K562 (cell line): ENCODE results near the gene OR14A2. TPM values are rescaled to one million over a fixed set of nuclear protein-coding genes. Genes with fewer than 3 reads are reported as not detected.

Experiments used
- ATAC-seq: fragments of 200-7000 bp; cut with Tn5 transposase; 3 replicates; pipeline ENCODE4 v1.9.1; 2020; ENCODE audit warnings: moderate library complexity
- BruUV-seq: library from RNA; stranded (reverse); fragments of 400-500 nt; replicated peaks from 2 replicates; lab custom pipeline; 2021; lab: Mats Ljungman, UMichigan
- CTCF ChIA-PET: fragments of 300-600 bp; formaldehyde crosslinking; extraction: SDS; loops from one replicate; lab custom pipeline; 2021; ENCODE audit warnings: low intra/inter-chr PET ratio; lab: Yijun Ruan, JAX
- POLR2A ChIA-PET: fragments of 300-600, 350-650 bp; sonication (Branson Sonifier 250); formaldehyde crosslinking; extraction: SDS; loops from one replicate; lab custom pipeline; 2021; ENCODE audit warnings: antibody characterized with exemption, inconsistent platforms; lab: Yijun Ruan, JAX
- DNase-seq, 4 experiments: peaks; one replicate each; pipeline versions ENCODE4 v3.0.0 to v3.0.0-alpha.2; 2011 to 2018; ENCODE audit warnings: low spot score in 3 of 4, mixed read lengths in 3 of 4; ENCODE audit errors: extremely low read depth in 1 of 4
- FAIRE-seq: peaks from 2 replicates; lab custom pipeline; 2011; peaks lifted over from hg19 to GRCh38; lab: Jason Lieb, UNC
- H2AFZ ChIP-seq: 2 replicates; pipeline ENCODE4 v1.6.0; 2011; ENCODE audit warnings: low read depth, low read length, control low read depth, inconsistent platforms
- H3K27ac ChIP-seq: fragments of 200-600 bp; 3 replicates; pipeline ENCODE4 v1.8.0; 2011; ENCODE audit warnings: low read depth, mild to moderate bottlenecking, control low read depth, inconsistent platforms, low read length, moderate library complexity, mixed read lengths; ENCODE audit errors: extremely low read depth
- H3K27me3 ChIP-seq, 2 experiments: fragments of 300-600 bp in 1 of 2; 2 replicates in 1 of 2; 3 replicates in 1 of 2; pipeline versions ENCODE4 v1.6.0 to v1.8.0; 2011; ENCODE audit warnings: inconsistent platforms in 2 of 2, low read length in 2 of 2, mild to moderate bottlenecking in 1 of 2, mixed read lengths in 1 of 2, moderate library complexity in 1 of 2; ENCODE audit not compliant: control insufficient read depth in 2 of 2, insufficient read depth in 2 of 2
- H3K36me3 ChIP-seq: fragments of 300-600 bp; 3 replicates; pipeline ENCODE4 v1.8.0; 2011; ENCODE audit warnings: mild to moderate bottlenecking, low read length, inconsistent platforms; ENCODE audit not compliant: control insufficient read depth, insufficient read depth
- H3K4me1 ChIP-seq, 2 experiments: fragments of 200-600 bp in 1 of 2; replicated peaks in 1 of 2; 2 replicates in 1 of 2; 3 replicates in 1 of 2; pipeline versions ENCODE4 v1.5.1 to v1.8.0; 2011; ENCODE audit warnings: inconsistent platforms in 2 of 2, low read length in 2 of 2, mild to moderate bottlenecking in 1 of 2, mixed read lengths in 1 of 2, moderate library complexity in 1 of 2; ENCODE audit not compliant: control insufficient read depth in 2 of 2, insufficient read depth in 2 of 2
- H3K4me2 ChIP-seq: 2 replicates; pipeline ENCODE4 v1.6.1; 2011; ENCODE audit warnings: low read length, control low read depth, inconsistent platforms, mixed read lengths; ENCODE audit not compliant: insufficient read depth
- H3K4me3 ChIP-seq: fragments of 200-600 bp; sonication (generic), shearing (Covaris generic); 2 replicates; pipeline ENCODE4 v1.5.1; 2016; ENCODE audit warnings: control low read depth, inconsistent platforms
- H3K79me2 ChIP-seq: fragments of 200-600 bp; 3 replicates; pipeline ENCODE4 v1.8.0; 2011; ENCODE audit warnings: low read length, inconsistent platforms; ENCODE audit not compliant: control insufficient read depth, insufficient read depth
- H3K9ac ChIP-seq, 2 experiments: 2 replicates each; pipeline versions ENCODE4 v1.6.0 to v1.6.1; 2011; ENCODE audit warnings: low read depth in 2 of 2, low read length in 2 of 2, control low read depth in 1 of 2, inconsistent platforms in 1 of 2, mild to moderate bottlenecking in 1 of 2, mixed read lengths in 1 of 2; ENCODE audit not compliant: insufficient read depth in 1 of 2
- H3K9me1 ChIP-seq: one replicate; pipeline ENCODE4 v1.6.0; 2011; ENCODE audit warnings: inconsistent platforms, mild to moderate bottlenecking, low read length, moderate library complexity; ENCODE audit not compliant: control insufficient read depth, insufficient read depth
- H3K9me3 ChIP-seq: replicated peaks from 2 replicates; pipeline ENCODE4 v1.5.1; 2011; ENCODE audit warnings: low read depth, low read length, inconsistent platforms; ENCODE audit not compliant: control insufficient read depth, insufficient read depth
- H4K20me1 ChIP-seq: replicated peaks from 2 replicates; pipeline ENCODE4 v1.6.1; 2011; ENCODE audit warnings: low read length, inconsistent platforms, mixed read lengths; ENCODE audit not compliant: control insufficient read depth, insufficient read depth
- AFF4 ChIP-seq: sonication (generic); formaldehyde crosslinking; IDR thresholded peaks from 2 replicates; pipeline ENCODE4 v1.8.0; 2023; ENCODE audit warnings: mild to moderate bottlenecking, missing genetic modification reagents
- FOXK1 ChIP-seq: sonication (generic); formaldehyde crosslinking; IDR thresholded peaks from 2 replicates; pipeline ENCODE4 v1.8.0; 2022; ENCODE audit warnings: missing genetic modification reagents, mild to moderate bottlenecking, borderline replicate concordance
- GATAD2B ChIP-seq: fragments of 450-650 bp; IDR thresholded peaks from 2 replicates; pipeline ENCODE4 v1.6.1; 2017; ENCODE audit warnings: mild to moderate bottlenecking, borderline replicate concordance
- KHSRP ChIP-seq: fragments of 450-650 bp; IDR thresholded peaks from 2 replicates; pipeline ENCODE4 v1.6.1; 2017
- PATZ1 ChIP-seq: fragments of 250-450 bp; sonication (Bioruptor Pico); IDR thresholded peaks from 2 replicates; pipeline ENCODE4 v1.5.0; 2020; ENCODE audit warnings: mild to moderate bottlenecking, borderline replicate concordance
- PCBP2 ChIP-seq: fragments of 200-400 bp; formaldehyde crosslinking; IDR thresholded peaks from 2 replicates; pipeline ENCODE4 v1.6.1; 2018; ENCODE audit warnings: low read length, low read depth, mild to moderate bottlenecking, moderate library complexity; ENCODE audit not compliant: poor library complexity, severe bottlenecking
- POLR2G ChIP-seq: fragments of 200-400 bp; formaldehyde crosslinking; IDR thresholded peaks from 2 replicates; pipeline ENCODE4 v1.6.1; 2017; ENCODE audit warnings: low read depth, mild to moderate bottlenecking, antibody characterized with exemption, low read length, moderate library complexity
- RHOXF2B ChIP-seq: fragments of 250-450 bp; sonication (Bioruptor Pico); conservative IDR thresholded peaks from 2 replicates; pipeline ENCODE4 v1.5.1; 2021
- SLC30A9 ChIP-seq: fragments of 250-450 bp; sonication (Bioruptor Pico); IDR thresholded peaks from 2 replicates; pipeline ENCODE4 v1.8.0; 2022; ENCODE audit warnings: mild to moderate bottlenecking, moderate library complexity
- SMARCA4 ChIP-seq: fragments of 450-650 bp; IDR thresholded peaks from 2 replicates; pipeline ENCODE4 v1.6.1; 2016
- TRIM28 ChIP-seq: fragments of 450-650 bp; IDR thresholded peaks from 2 replicates; pipeline ENCODE4 v1.6.1; 2017
- USF2 ChIP-seq: sonication (generic); formaldehyde crosslinking; IDR thresholded peaks from 2 replicates; pipeline ENCODE4 v1.5.0; 2020; ENCODE audit warnings: missing genetic modification reagents
- ZNF583 ChIP-seq: fragments of 250-450 bp; sonication (Bioruptor Pico); IDR thresholded peaks from 2 replicates; pipeline ENCODE4 v1.4.0; 2020
- WGBS: fragments of 100-300 bp; shearing (Covaris generic); methylation state at CpG from one replicate; pipeline ENCODE4 v1.1.6; 2016; ENCODE audit warnings: low coverage, mixed read lengths; ENCODE audit not compliant: insufficient coverage; ENCODE audit errors: missing lambda C conversion rate; 5-methylcytosine and 5-hydroxymethylcytosine counted together
- in situ Hi-C: fragments of 300-500 bp; cut with MboI; formaldehyde crosslinking; loops from 4 replicates; pipeline ENCODE4 v1.15.0; 2018; ENCODE audit warnings: inconsistent platforms, mixed read lengths
- intact Hi-C: fragments of 100-400 bp; cut with micrococcal nuclease; formaldehyde crosslinking; loops from 2 replicates; pipeline ENCODE4 v1.14.2; 2022
- polyA plus RNA-seq, 8 experiments: library from polyadenylated mRNA; depleted of rRNA in 4 of 8; stranded (reverse) in 5 of 8; unstranded in 3 of 8; fragments of >200 nt; fragmentation: Nextera tagmentation in 2 of 8; fragmentation: Illumina TruSeq in 1 of 8; extraction: Ambion mirVana in 2 of 8; extraction: Trizol in 1 of 8; gene quantifications; 2 replicates each; pipeline versions ENCODE4 v1.2.1 to v1.2.3, GENCODE V29; 2011 to 2014; ENCODE audit warnings: inconsistent platforms in 1 of 8, missing spikeins in 1 of 8
- total RNA-seq, 7 experiments: library from RNA; depleted of rRNA in 6 of 7; stranded (reverse); fragments of >200 nt in 6 of 7; fragmentation: Illumina TruSeq in 2 of 7; extraction: Trizol in 2 of 7; gene quantifications; 2 replicates each; pipeline versions ENCODE4 v1.2.1 to v1.2.3, GENCODE V29; 2011 to 2021; ENCODE audit warnings: low replicate concordance in 1 of 7

OR14A2 gene
- total and polyA plus RNA-seq, 9 of the 15 experiments (the other 6 are each of a cell fraction or from before 2014, with no cell fraction given), result not detected

GRCh38 chr1:247721222-247721621 is 26.7 kb downstream of the OR14A2 start:
- Histone ChIP-seq H3K36me3 (no peaks in the 10 kb centered on the region), H3K4me2 (no peak overlapping the region), H3K4me1 (no peaks in the 10 kb centered on the region), H2AFZ (no peak overlapping the region), H3K9me3 (no peaks in the 10 kb centered on the region; the same call in 1 of the 2 replicates), H3K27ac (no peak overlapping the region), H3K9ac (no peak overlapping the region), H3K27me3 (no peaks in the 10 kb centered on the region), H3K9me1 (no peaks in the 10 kb centered on the region), H3K79me2 (no peaks in the 10 kb centered on the region), H4K20me1 (no peaks in the 10 kb centered on the region), H3K4me3 (no peak overlapping the region)
- BruUV-seq, result no TSS peak
- POLR2A ChIA-PET, result no interaction called here
- TF ChIP-seq PCBP2 (no peak), FOXK1 (CRISPR knock-in tag) (no peak), SMARCA4 (no peak), SLC30A9 (CRISPR knock-in tag) (no peak), ZNF583 (peak; percentile 95; the same call in 1 of the 2 replicates), USF2 (CRISPR knock-in tag) (no peak), AFF4 (CRISPR knock-in tag) (no peak), KHSRP (no peak), RHOXF2B (CRISPR knock-in tag) (no peak), PATZ1 (CRISPR knock-in tag) (no peak), TRIM28 (peak; percentile 50; the same call in 1 of the 2 replicates), POLR2G (no peak), GATAD2B (no peak)
- FAIRE-seq, result no peak
- no peak for DNase-seq
- intact Hi-C loops (no loop called here), in situ Hi-C loops (no loop called here)
- ATAC-seq, result no peak
- CTCF ChIA-PET, result no interaction called here
- WGBS, result 1% methylated on average over 4 of the region's 4 CpGs
